ENCODE measurements around the gene AMMECR1. TPM values are rescaled to one million over a fixed set of nuclear protein-coding genes. Genes with fewer than 3 reads are reported as not detected.

AMMECR1 gene
- total and polyA plus RNA-seq, 2 of the 4 experiments (the other 2 are of a cell fraction): 7.0 to 11.3 TPM

- Histone ChIP-seq H2BK20ac (ENCODE audit: low read depth, low read length) (no peak overlapping the region), H3K27me3 (ENCODE audit: control insufficient read depth, insufficient read depth, low read length) (peaks cover 3% of the 10 kb centered on the region; the same call in 1 of the 2 replicates), H3K27ac (ENCODE audit: insufficient read depth, low read length) (no peak overlapping the region), H3K79me1 (ENCODE audit: low read depth in 1 of 2, low read length in 2 of 2) (peaks cover 0 to 8% of the 10 kb centered on the region in 2 experiments; a peak in 2 of 4 replicates), H3K9me3 (ENCODE audit: control insufficient read depth, insufficient read depth, low read length) (no peaks in the 10 kb centered on the region), H3K23ac (ENCODE audit: low read depth, low read length) (no peak overlapping the region), H2AK9ac (replicated peaks; ENCODE audit: low read depth, low read length, poor library complexity) (no peak overlapping the region), H3K4me1 (ENCODE audit: control insufficient read depth, insufficient read depth, low read length) (peaks cover 6% of the 10 kb centered on the region), H2AFZ (replicated peaks; ENCODE audit: low read length, poor library complexity) (no peak overlapping the region), H3K9me1 (ENCODE audit: insufficient read depth, low read length) (peaks cover 7% of the 10 kb centered on the region; the same call in 1 of the 2 replicates), H2BK5ac (ENCODE audit: low read depth, low read length, poor library complexity, severe bottlenecking) (no peak overlapping the region), H3K9ac (ENCODE audit: low read depth, low read length) (no peak overlapping the region), H2AK5ac (ENCODE audit: low read depth, low read length) (no peak overlapping the region), H4K20me1 (ENCODE audit: insufficient read depth, low read length) (no peaks in the 10 kb centered on the region), H3K4ac (ENCODE audit: low read depth, low read length) (no peak overlapping the region), H3K4me2 (ENCODE audit: low read depth, low read length) (no peak overlapping the region), H2BK15ac (ENCODE audit: low read depth, low read length) (no peak overlapping the region), H3K36me3 (ENCODE audit: control insufficient read depth, insufficient read depth, low read length) (no peaks in the 10 kb centered on the region), H3K56ac (ENCODE audit: extremely low read depth, insufficient read depth, low read length) (no peak overlapping the region), H3K4me3 (ENCODE audit: insufficient read depth, low read depth, low read length) (no peak overlapping the region), H4K91ac (ENCODE audit: insufficient read depth, low read depth, low read length) (no peak overlapping the region), H3K14ac (replicated peaks; ENCODE audit: low read depth, low read length) (no peak overlapping the region), H4K8ac (ENCODE audit: low read depth in 2 of 2, low read length in 2 of 2) (no peak overlapping the region), H2BK120ac (ENCODE audit: low read depth, low read length) (no peak overlapping the region), H4K5ac (ENCODE audit: low read depth, low read length) (no peak overlapping the region), H3K18ac (ENCODE audit: low read depth, low read length) (no peak overlapping the region)
- dilution Hi-C loops (cut with HindIII; ENCODE audit: low sequenced_read_pairs, unreplicated experiment): no loop called here
- no peak for DNase-seq
- intact Hi-C loops (cut with micrococcal nuclease): loop anchor here (2.0 kb wide), 1 partner anchor 154 kb away; no protein-coding TSS in a partner anchor
- no peak for TF ChIP-seq MXI1 (IDR thresholded peaks at IDR 0.05; ENCODE audit: borderline replicate concordance, low read depth, low read length)
- TF ChIP-seq BHLHE40 (IDR thresholded peaks at IDR 0.05; ENCODE audit: low read depth, low read length): no peak
- no peak for TF ChIP-seq SMC3 (IDR thresholded peaks at IDR 0.05; ENCODE audit: low read depth, low read length)
- no peak for TF ChIP-seq RCOR1 (IDR thresholded peaks at IDR 0.05; ENCODE audit: insufficient replicate concordance, low read length)
- no peak for TF ChIP-seq MAZ (IDR thresholded peaks at IDR 0.05; ENCODE audit: borderline replicate concordance, low read depth, low read length)
- TF ChIP-seq CHD1 (IDR thresholded peaks at IDR 0.05; ENCODE audit: low read depth, low read length): no peak
- TF ChIP-seq MAFK (IDR thresholded peaks at IDR 0.05; ENCODE audit: low read depth, low read length): no peak
- TF ChIP-seq POLR2A (IDR thresholded peaks at IDR 0.05; ENCODE audit: low read depth, low read length): no peak
- TF ChIP-seq USF2 (IDR thresholded peaks at IDR 0.05; ENCODE audit: low read depth, low read length): no peak
- TF ChIP-seq CEBPB (IDR thresholded peaks at IDR 0.05; ENCODE audit: low read depth, low read length): no peak
- no peak for TF ChIP-seq CTCF (conservative IDR thresholded peaks at IDR 0.05; ENCODE audit: low read depth, low read length)
- no CpG with 5 or more reads among the region's 1 CpG for WGBS, 2 experiments (ENCODE audit: extremely low coverage in 2 of 2, insufficient read length in 1 of 2)
- in situ Hi-C loops (cut with MboI; ENCODE audit: low sequenced_read_pairs): no loop called here
- POLR2A ChIA-PET (ENCODE audit: unreplicated experiment): interaction anchor here (0.5 kb wide), 1 partner anchor 154 kb away, joined by 5 read pairs; no protein-coding TSS in a partner anchor
- CTCF ChIA-PET: interaction anchor here (1.2 kb wide), 1 partner anchor 250 kb away, joined by 3 read pairs; no protein-coding TSS in a partner anchor
- no peak for ATAC-seq (ENCODE audit: low read depth)
- no TSS peak for BruUV-seq (replicated peaks)
Measured at GRCh38 chrX:110162867-110163266, 155.0 kb downstream of the AMMECR1 start.
